ENCODE measurements around the gene TNFSF12.

DNA sequence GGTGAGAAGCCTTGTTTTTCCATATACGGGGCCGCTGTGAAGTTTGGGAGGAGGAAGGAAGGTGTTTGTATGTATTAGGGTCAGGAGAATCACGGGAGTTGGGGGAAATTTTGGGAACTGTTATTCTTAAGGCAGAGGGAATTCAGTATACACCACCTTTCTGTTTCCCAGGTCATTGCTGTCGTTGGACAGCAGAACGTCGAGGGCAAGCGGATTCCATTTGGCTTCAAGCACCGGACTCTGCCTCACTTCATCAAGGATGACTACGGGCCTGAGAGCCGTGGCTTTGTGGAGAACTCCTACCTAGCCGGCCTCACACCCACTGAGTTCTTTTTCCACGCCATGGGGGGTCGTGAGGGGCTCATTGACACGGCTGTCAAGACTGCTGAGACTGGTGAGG lies 47.1 kb upstream of the TNFSF12 start:
- TF ChIP-seq POLR2AphosphoS5 (IDR thresholded peaks at IDR 0.05; ENCODE audit: borderline replicate concordance, low read depth, low read length) (no peak), EZH2 (IDR thresholded peaks at IDR 0.05) (no peak), FOXP2 (optimal IDR thresholded peaks at IDR 0.05; ENCODE audit: control extremely low read depth, extremely low read length, insufficient read depth) (no peak)
